ENCODE results near the gene GLS. TPM values are rescaled to one million over a fixed set of nuclear protein-coding genes. Genes with fewer than 3 reads are reported as not detected.

GLS gene
- total RNA-seq, 1 donor from 2014 or later, result 252 TPM

GRCh38 chr2:190968522-190968921 lies 87.9 kb downstream of the GLS start:
- DNase-seq (ENCODE audit: low read depth), result no peak

- no peak for DNase-seq (ENCODE audit: low read depth)
These were observed 89.5 kb downstream of the GLS start for GRCh38 chr2:190970160-190970559.

GRCh38 chr2:190970873-190971506 lies 90.4 kb downstream of the GLS start:
- DNase-seq (ENCODE audit: low read depth), result no peak

- DNase-seq (ENCODE audit: low read depth), result no peak
These were observed 91.6 kb downstream of the GLS start for GRCh38 chr2:190972213-190972612.

GRCh38 chr2:190972846-190973245 lies 92.2 kb downstream of the GLS start:
- DNase-seq (ENCODE audit: low read depth), result no peak

GRCh38 chr2:190973262-190973661 lies 92.6 kb downstream of the GLS start:
- DNase-seq (ENCODE audit: low read depth), result no peak

GRCh38 chr2:190973726-190974628 lies 93.4 kb downstream of the GLS start:
- DNase-seq (ENCODE audit: low read depth), result no peak

GRCh38 chr2:190974629-190975361 lies 94.2 kb downstream of the GLS start:
- no peak for DNase-seq (ENCODE audit: low read depth)

GRCh38 chr2:190976521-190976920 lies 95.9 kb downstream of the GLS start:
- no peak for DNase-seq (ENCODE audit: low read depth)

GRCh38 chr2:190977505-190977904 lies 96.9 kb downstream of the GLS start:
- DNase-seq (ENCODE audit: low read depth), result no peak

- DNase-seq (ENCODE audit: low read depth), result no peak
These were observed 97.9 kb downstream of the GLS start for GRCh38 chr2:190978389-190979053.

GRCh38 chr2:190979906-190980629 lies 99.4 kb downstream of the GLS start:
- no peak for DNase-seq (ENCODE audit: low read depth)

- DNase-seq (ENCODE audit: low read depth), result no peak
These were observed 100.1 kb downstream of the GLS start for GRCh38 chr2:190980630-190981209.

- no peak for DNase-seq (ENCODE audit: low read depth)
These were observed 100.7 kb downstream of the GLS start for GRCh38 chr2:190981333-190981732.

GRCh38 chr2:190981733-190982132 lies 101.1 kb downstream of the GLS start:
- DNase-seq (ENCODE audit: low read depth), result no peak

- DNase-seq (ENCODE audit: low read depth), result no peak
These were observed 101.8 kb downstream of the GLS start for GRCh38 chr2:190982262-190983034.

GRCh38 chr2:190984595-190984994 lies 104.0 kb downstream of the GLS start:
- DNase-seq (ENCODE audit: low read depth), result no peak

GRCh38 chr2:190986221-190986953 lies 105.8 kb downstream of the GLS start:
- DNase-seq (ENCODE audit: low read depth), result no peak

- no peak for DNase-seq (ENCODE audit: low read depth)
These were observed 106.5 kb downstream of the GLS start for GRCh38 chr2:190987116-190987515.

Measured in myocyte (in vitro differentiated cells).